Gastrocnemius medialis (tissue), 4 donors: ENCODE measurements around the gene OR2V2. TPM values are rescaled to one million over a fixed set of nuclear protein-coding genes. Genes with fewer than 3 reads are reported as not detected.

Source experiments
- ATAC-seq, 2 donors: fragments of 150-250 bp; one replicate each; pipeline ENCODE4 v1.9.1; 2016
- DNase-seq, 2 donors: peaks; one replicate each; pipeline ENCODE4 v3.0.0-alpha.2; 2019
- H3K27ac ChIP-seq, 4 donors: fragments of 200-600 bp; sonication (generic); 1 replicate in 1 of 4; 2 replicates in 3 of 4; pipeline ENCODE4 v1.5.1; 2016 to 2018; ENCODE audit warnings: mild to moderate bottlenecking in 2 of 4, moderate library complexity in 1 of 4
- H3K27me3 ChIP-seq, 3 donors: fragments of 200-600 bp; sonication (generic) in 2 of 3; 1 replicate in 1 of 3; 2 replicates in 2 of 3; pipeline versions ENCODE4 v1.5.1 to v1.6.0; 2016 to 2019; ENCODE audit warnings: mild to moderate bottlenecking in 1 of 3, moderate library complexity in 1 of 3
- H3K36me3 ChIP-seq, 2 donors: fragments of 200-600 bp; sonication (generic) in 1 of 2; one replicate each; pipeline ENCODE4 v1.5.1; 2017 to 2018
- H3K4me1 ChIP-seq, 2 donors: fragments of 200-600 bp; sonication (generic) in 1 of 2; one replicate each; pipeline ENCODE4 v1.5.1; 2016 to 2017; ENCODE audit warnings: mild to moderate bottlenecking in 2 of 2
- H3K4me3 ChIP-seq, 4 donors: fragments of 200-600 bp; sonication (generic) in 3 of 4; 1 replicate in 1 of 4; 2 replicates in 3 of 4; pipeline ENCODE4 v1.5.1; 2016 to 2019; ENCODE audit warnings: mild to moderate bottlenecking in 2 of 4
- H3K9me3 ChIP-seq, 3 donors: fragments of 200-600 bp; sonication (generic) in 2 of 3; 1 replicate in 1 of 3; 2 replicates in 2 of 3; pipeline ENCODE4 v1.5.1; 2016 to 2019
- POLR2A ChIP-seq, 2 donors: fragments of 450-650 bp; IDR thresholded peaks; one replicate each; pipeline ENCODE4 v1.6.1; 2017; ENCODE audit warnings: antibody characterized with exemption in 2 of 2, mild to moderate bottlenecking in 2 of 2, moderate library complexity in 2 of 2
- in situ Hi-C, 4 donors: fragments of 200-750 bp; cut with MboI; loops; one replicate each; pipeline versions ENCODE4 v1.15.0 to v1.8.0; 2017; ENCODE audit warnings: low sequenced_read_pairs in 4 of 4
- intact Hi-C: fragments of 100-400 bp; cut with DNase I; formaldehyde crosslinking; loops from one replicate; pipeline ENCODE4 v1.15.1; 2023; ENCODE audit warnings: low total_unique reads
- total RNA-seq, 4 donors: library from RNA; depleted of rRNA; stranded (reverse); fragments of >200 nt; gene quantifications; one replicate each; pipeline versions ENCODE4 v1.1.0 to v1.2.3, GENCODE V29; 2016
- TF ChIP-seq, protein P1 (sequence below), 5 experiments: fragments of 450-650 bp in 3 of 5; fragments of 200-600 bp in 2 of 5; sonication (generic) in 2 of 5; IDR thresholded peaks in 4 of 5; conservative IDR thresholded peaks in 1 of 5; 1 replicate in 4 of 5; 2 replicates in 1 of 5; pipeline ENCODE4 v1.5.1; 2016 to 2019; ENCODE audit warnings: antibody characterized with exemption in 5 of 5, mild to moderate bottlenecking in 3 of 5, moderate library complexity in 3 of 5

OR2V2 gene
- total RNA-seq, 4 donors from 2014 or later: not detected

DNA sequence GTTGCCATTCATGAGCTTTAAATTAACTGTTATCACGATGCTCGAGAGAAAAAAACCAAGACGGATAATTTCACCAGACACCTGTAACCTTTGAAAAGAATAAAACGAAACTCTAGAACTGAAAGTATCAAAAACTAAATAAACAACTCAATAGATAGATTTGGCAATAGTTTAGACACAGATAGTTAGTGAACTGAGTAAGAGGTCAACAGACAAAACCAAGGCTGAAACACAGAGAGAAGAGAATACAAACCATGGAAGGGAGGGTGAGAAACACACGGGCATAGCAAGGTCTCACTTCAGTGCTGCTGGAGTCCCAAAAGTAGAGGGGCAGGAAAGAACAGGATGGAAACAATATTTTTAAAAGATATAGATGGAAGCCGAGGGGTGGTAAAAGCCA, 13.1 kb upstream of the OR2V2 start:
- Histone ChIP-seq H3K27ac (no peak overlapping the region), H3K4me3 (no peak overlapping the region), H3K36me3 (no peaks in the 10 kb centered on the region), H3K9me3 (no peaks in the 10 kb centered on the region), H3K27me3 (peaks cover 0 to 9% (median 5%) of the 10 kb centered on the region in 3 donors), H3K4me1 (no peaks in the 10 kb centered on the region)
- TF ChIP-seq, protein P1, sequence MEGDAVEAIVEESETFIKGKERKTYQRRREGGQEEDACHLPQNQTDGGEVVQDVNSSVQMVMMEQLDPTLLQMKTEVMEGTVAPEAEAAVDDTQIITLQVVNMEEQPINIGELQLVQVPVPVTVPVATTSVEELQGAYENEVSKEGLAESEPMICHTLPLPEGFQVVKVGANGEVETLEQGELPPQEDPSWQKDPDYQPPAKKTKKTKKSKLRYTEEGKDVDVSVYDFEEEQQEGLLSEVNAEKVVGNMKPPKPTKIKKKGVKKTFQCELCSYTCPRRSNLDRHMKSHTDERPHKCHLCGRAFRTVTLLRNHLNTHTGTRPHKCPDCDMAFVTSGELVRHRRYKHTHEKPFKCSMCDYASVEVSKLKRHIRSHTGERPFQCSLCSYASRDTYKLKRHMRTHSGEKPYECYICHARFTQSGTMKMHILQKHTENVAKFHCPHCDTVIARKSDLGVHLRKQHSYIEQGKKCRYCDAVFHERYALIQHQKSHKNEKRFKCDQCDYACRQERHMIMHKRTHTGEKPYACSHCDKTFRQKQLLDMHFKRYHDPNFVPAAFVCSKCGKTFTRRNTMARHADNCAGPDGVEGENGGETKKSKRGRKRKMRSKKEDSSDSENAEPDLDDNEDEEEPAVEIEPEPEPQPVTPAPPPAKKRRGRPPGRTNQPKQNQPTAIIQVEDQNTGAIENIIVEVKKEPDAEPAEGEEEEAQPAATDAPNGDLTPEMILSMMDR (IDR thresholded peaks at IDR 0.05 in 4 of 5, conservative IDR thresholded peaks at IDR 0.05 in 1 of 5): no peak
- TF ChIP-seq POLR2A (IDR thresholded peaks at IDR 0.05): no peak
- ATAC-seq: no peak
- in situ Hi-C loops: no loop called here
- intact Hi-C loops: no loop called here
- DNase-seq: no peak

DNA sequence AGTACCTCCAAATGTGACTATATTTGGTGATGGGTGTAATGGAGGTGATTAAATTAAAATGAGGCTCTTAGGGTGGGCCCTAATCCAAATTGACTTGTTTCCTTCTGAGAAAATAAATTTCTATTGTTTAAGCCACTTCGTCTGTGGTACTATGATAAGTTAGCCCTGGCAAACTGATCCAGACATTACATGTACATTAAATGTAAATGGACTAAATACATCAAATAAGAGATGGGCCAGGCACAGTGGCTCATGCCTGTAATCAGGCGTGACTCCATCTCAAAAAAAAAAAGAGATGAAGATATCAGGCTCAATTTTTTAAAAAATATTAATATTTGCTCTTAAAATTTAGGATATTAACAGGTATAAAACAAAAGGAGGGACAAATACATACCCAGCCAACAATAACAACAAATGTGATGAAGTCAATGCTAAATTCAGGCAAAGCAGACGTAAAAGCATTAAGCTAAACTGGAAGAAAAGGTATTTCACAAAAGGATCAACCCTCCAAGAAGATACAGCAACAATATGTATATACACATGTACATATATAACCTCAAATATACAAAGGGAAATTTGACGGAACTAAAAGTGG, 10.9 kb upstream of the OR2V2 start:
- Histone ChIP-seq H3K36me3 (no peaks in the 10 kb centered on the region), H3K9me3 (no peaks in the 10 kb centered on the region), H3K4me1 (no peaks in the 10 kb centered on the region), H3K27me3 (peaks cover 2 to 3% (median 3%) of the 10 kb centered on the region in 3 donors), H3K27ac (no peak overlapping the region), H3K4me3 (no peak overlapping the region)
- intact Hi-C loops: no loop called here
- in situ Hi-C loops: no loop called here
- TF ChIP-seq POLR2A (IDR thresholded peaks at IDR 0.05): no peak
- TF ChIP-seq, protein P1 (IDR thresholded peaks at IDR 0.05 in 4 of 5, conservative IDR thresholded peaks at IDR 0.05 in 1 of 5): no peak
- ATAC-seq: no peak
- no peak for DNase-seq

DNA sequence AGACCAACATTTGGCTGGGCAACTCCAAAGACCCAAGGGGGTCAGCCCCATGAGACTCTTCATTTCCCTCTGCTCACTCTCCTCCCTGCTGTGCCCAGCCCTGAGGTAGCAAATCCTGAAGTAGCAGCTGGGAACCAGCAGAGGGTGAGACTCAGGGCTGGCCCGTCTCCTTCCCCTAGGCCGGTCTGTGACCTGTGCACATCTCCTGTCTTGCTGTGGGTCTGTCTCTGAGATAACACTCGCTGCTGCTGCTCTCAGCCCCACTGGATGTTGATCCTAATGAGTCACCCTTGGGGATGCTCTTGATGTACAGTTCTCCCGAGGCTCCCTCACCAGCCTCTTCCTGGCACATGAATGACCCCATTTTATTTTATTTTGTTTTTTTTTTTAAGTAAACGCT, 9.1 kb upstream of the OR2V2 start:
- Histone ChIP-seq H3K27ac (no peak overlapping the region), H3K9me3 (no peaks in the 10 kb centered on the region), H3K36me3 (no peaks in the 10 kb centered on the region), H3K4me1 (no peaks in the 10 kb centered on the region), H3K27me3 (peaks cover 3% of the 10 kb centered on the region in 3 donors), H3K4me3 (no peak overlapping the region)
- no peak for ATAC-seq
- intact Hi-C loops: no loop called here
- DNase-seq: no peak
- in situ Hi-C loops: no loop called here
- TF ChIP-seq, protein P1 (IDR thresholded peaks at IDR 0.05 in 4 of 5, conservative IDR thresholded peaks at IDR 0.05 in 1 of 5): no peak
- no peak for TF ChIP-seq POLR2A (IDR thresholded peaks at IDR 0.05)

DNA sequence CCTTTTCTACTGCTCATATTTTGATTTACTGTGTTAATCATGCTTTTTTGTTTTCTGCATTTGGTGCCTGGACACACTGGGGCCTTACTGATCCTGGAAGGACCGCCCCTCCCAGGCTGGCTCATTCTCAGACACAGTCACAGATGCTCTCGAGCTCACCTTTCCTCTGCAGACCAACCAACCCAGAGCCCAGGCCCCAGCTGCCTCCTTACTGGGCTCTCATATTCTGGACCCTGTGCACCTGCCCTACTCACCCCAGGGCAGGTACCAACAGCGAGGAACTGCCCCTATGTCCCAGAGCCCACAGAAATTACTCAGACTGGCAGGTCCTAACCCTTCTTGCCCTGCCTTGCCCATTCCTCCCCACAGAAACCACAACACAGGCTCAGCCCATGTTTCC, 6.6 kb upstream of the OR2V2 start:
- no peak for DNase-seq
- in situ Hi-C loops: no loop called here
- intact Hi-C loops: no loop called here
- no peak for ATAC-seq
- H3K9me3 ChIP-seq: no peaks in the 10 kb centered on the region
- H3K27ac ChIP-seq: no peak overlapping the region
- no peak overlapping the region for H3K4me3 ChIP-seq
- H3K4me1 ChIP-seq: no peaks in the 10 kb centered on the region
- H3K27me3 ChIP-seq: peaks cover 3 to 9% (median 8%) of the 10 kb centered on the region in 3 donors
- no peak for TF ChIP-seq POLR2A (IDR thresholded peaks at IDR 0.05)
- TF ChIP-seq, protein P1 (IDR thresholded peaks at IDR 0.05 in 4 of 5, conservative IDR thresholded peaks at IDR 0.05 in 1 of 5): no peak
- H3K36me3 ChIP-seq: no peaks in the 10 kb centered on the region

DNA sequence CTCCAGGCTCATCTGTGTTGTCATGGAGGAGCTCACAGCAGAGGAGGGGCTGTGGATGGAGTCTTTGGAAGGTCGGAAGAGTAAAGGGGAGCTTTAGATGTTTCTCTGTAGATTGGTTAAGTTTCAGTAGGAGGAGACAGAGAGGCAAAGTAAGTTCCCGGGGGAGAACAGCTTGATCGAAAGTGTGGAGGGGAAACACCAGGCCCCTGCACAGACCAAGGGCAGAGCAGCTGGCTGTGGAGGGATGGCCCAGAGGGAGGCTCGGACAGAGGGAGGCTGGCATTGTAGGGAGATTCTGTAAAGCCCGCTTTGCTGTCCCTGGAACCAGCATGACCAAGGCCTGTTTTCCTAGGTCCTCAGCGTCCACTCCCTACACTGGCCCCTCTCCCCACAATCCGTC, 5.3 kb upstream of the OR2V2 start:
- TF ChIP-seq POLR2A (IDR thresholded peaks at IDR 0.05): no peak
- TF ChIP-seq, protein P1 (IDR thresholded peaks at IDR 0.05 in 4 of 5, conservative IDR thresholded peaks at IDR 0.05 in 1 of 5): no peak
- no peak for DNase-seq
- no peak overlapping the region for H3K4me3 ChIP-seq
- H3K36me3 ChIP-seq: no peaks in the 10 kb centered on the region
- H3K4me1 ChIP-seq: no peaks in the 10 kb centered on the region
- no peaks in the 10 kb centered on the region for H3K9me3 ChIP-seq
- no peak overlapping the region for H3K27ac ChIP-seq
- intact Hi-C loops: no loop called here
- no peak for ATAC-seq
- H3K27me3 ChIP-seq: peaks cover 3 to 9% (median 5%) of the 10 kb centered on the region in 3 donors
- in situ Hi-C loops: no loop called here
